ENCODE data around the gene GAB3. TPM values are rescaled to one million over a fixed set of nuclear protein-coding genes. Genes with fewer than 3 reads are reported as not detected.
A peak's percentile ranks its signal among the peaks of the same experiment; 100 is the strongest.

GAB3 gene
- total RNA-seq, 1 donor from 2014 or later, result 5.1 TPM

- H3K27ac Mint-ChIP-seq, result no peak overlapping the region
- intact Hi-C loops (cut with micrococcal nuclease), result no loop called here
- H3K27me3 Mint-ChIP-seq (ENCODE audit: insufficient read depth), result no peaks in the 10 kb centered on the region
- H3K4me3 Mint-ChIP-seq, result no peak overlapping the region
- DNase-seq (ENCODE audit: low spot score), result no peak
- peaks cover 6% of the 10 kb centered on the region for H3K9me3 Mint-ChIP-seq
- peaks cover 32% of the 10 kb centered on the region for H3K36me3 Mint-ChIP-seq (ENCODE audit: low read depth)
- peaks cover 96% of the 10 kb centered on the region for H3K4me1 Mint-ChIP-seq (ENCODE audit: low read depth)
Observed at GRCh38 chrX:154727871-154728270, 23.0 kb downstream of the GAB3 start.

GRCh38 chrX:154727418-154727817 lies 23.5 kb downstream of the GAB3 start:
- H3K27ac Mint-ChIP-seq, result peak overlapping the region; percentile 73
- H3K4me1 Mint-ChIP-seq (ENCODE audit: low read depth), result peaks cover 95% of the 10 kb centered on the region
- H3K36me3 Mint-ChIP-seq (ENCODE audit: low read depth), result peaks cover 32% of the 10 kb centered on the region
- H3K4me3 Mint-ChIP-seq, result no peak overlapping the region
- peaks cover 6% of the 10 kb centered on the region for H3K9me3 Mint-ChIP-seq
- intact Hi-C loops (cut with micrococcal nuclease), result no loop called here
- no peak for DNase-seq (ENCODE audit: low spot score)
- H3K27me3 Mint-ChIP-seq (ENCODE audit: insufficient read depth), result no peaks in the 10 kb centered on the region

DNA sequence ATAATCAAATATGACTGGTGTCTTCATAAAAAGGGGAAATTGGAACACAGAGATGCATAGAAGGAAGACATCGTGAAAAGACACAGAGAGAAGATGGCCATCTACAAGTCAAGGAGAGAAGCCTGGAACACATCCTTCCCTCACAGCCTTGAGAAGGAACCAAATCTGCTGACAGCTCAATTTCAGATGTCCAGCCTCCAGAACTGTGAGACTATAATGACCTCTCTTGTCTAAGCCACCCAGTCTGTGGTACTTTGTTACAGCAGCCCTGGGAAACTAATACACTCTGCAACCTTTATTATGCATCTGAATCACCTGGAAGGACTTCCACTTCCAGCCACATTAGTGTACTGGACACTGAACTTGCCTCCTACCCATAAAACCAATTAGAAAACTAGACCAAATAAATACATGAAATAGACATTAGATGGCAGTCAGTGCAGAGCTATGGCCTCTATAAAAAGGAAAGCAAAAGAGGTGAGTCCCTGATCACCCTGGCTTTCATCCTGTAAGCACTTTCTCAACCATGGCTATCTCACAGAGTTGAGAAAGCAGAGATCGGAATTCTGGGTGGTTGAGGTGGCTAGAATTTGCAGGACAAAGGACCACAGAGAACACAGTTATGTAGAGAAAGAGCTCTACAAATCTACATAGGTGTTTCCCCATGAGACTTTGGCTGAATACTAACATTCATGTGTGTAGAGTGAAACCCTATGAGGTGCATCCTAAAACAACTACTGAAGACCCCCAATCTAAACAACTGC lies 25.7 kb downstream of the GAB3 start:
- Mint-ChIP-seq H3K4me3 (peak overlapping the region; percentile 41), H3K36me3 (ENCODE audit: low read depth) (peaks cover 34% of the 10 kb centered on the region)

DNA sequence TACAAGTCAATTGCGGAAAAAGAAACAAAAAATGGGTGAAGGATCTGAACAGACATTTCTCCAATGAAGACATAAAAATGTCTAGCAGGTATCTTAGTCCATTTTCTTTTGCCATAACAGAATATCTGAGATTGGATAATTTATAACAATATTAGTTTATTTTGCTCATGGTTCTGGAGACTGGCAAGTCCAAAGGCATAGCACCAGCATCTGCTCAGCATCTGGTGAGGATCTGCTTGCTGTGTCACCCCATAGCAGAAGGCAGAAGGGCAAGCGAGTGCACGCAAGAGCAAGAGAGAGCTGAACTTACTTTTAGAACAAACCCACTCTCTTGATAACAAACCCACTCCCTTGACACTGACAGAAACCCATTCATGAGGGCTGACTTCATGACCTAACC lies 29.7 kb downstream of the GAB3 start:
- no peak for DNase-seq (ENCODE audit: low spot score)
- Mint-ChIP-seq H3K4me1 (ENCODE audit: low read depth) (peaks cover 79% of the 10 kb centered on the region), H3K27me3 (ENCODE audit: insufficient read depth) (no peaks in the 10 kb centered on the region), H3K4me3 (no peak overlapping the region), H3K27ac (no peak overlapping the region), H3K36me3 (ENCODE audit: low read depth) (peaks cover 19% of the 10 kb centered on the region), H3K9me3 (peaks cover 4% of the 10 kb centered on the region)
- intact Hi-C loops (cut with micrococcal nuclease), result no loop called here

More for the DNA sequence above, 25.7 kb downstream of the GAB3 start:
- DNase-seq (ENCODE audit: low spot score), result no peak
- H3K27me3 Mint-ChIP-seq (ENCODE audit: insufficient read depth), result no peaks in the 10 kb centered on the region
- H3K9me3 Mint-ChIP-seq, result peaks cover 11% of the 10 kb centered on the region
- H3K27ac Mint-ChIP-seq, result peak overlapping the region; percentile 93
- intact Hi-C loops (cut with micrococcal nuclease), result loop anchor here (1.0 to 2.0 kb wide), 2 partner anchors 8 to 14 kb away; no protein-coding TSS in a partner anchor
- peaks cover 84% of the 10 kb centered on the region for H3K4me1 Mint-ChIP-seq (ENCODE audit: low read depth)

DNA sequence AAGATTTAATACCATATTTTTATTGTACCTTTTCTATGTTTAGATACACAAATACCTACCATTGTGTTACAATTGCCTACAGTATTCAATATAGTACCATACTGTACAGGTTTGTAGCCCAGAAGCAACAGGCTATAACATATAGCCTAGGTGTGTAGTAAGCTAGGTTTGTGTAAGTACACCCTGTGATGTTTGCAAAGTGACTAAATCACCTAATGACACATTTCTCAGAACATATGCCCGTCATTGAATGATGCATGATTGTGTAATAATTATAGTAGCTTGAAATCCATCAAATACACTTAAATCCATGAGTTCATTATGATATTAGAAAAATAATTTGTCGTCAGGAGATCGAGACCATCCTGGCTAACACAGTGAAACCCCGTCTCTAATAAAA lies 30.8 kb downstream of the GAB3 start:
- Mint-ChIP-seq H3K27me3 (ENCODE audit: insufficient read depth) (no peaks in the 10 kb centered on the region), H3K4me3 (no peak overlapping the region), H3K4me1 (ENCODE audit: low read depth) (peaks cover 73% of the 10 kb centered on the region), H3K9me3 (peaks cover 4% of the 10 kb centered on the region), H3K27ac (no peak overlapping the region), H3K36me3 (ENCODE audit: low read depth) (peaks cover 15% of the 10 kb centered on the region)
- DNase-seq (ENCODE audit: low spot score), result no peak
- intact Hi-C loops (cut with micrococcal nuclease), result no loop called here

DNA sequence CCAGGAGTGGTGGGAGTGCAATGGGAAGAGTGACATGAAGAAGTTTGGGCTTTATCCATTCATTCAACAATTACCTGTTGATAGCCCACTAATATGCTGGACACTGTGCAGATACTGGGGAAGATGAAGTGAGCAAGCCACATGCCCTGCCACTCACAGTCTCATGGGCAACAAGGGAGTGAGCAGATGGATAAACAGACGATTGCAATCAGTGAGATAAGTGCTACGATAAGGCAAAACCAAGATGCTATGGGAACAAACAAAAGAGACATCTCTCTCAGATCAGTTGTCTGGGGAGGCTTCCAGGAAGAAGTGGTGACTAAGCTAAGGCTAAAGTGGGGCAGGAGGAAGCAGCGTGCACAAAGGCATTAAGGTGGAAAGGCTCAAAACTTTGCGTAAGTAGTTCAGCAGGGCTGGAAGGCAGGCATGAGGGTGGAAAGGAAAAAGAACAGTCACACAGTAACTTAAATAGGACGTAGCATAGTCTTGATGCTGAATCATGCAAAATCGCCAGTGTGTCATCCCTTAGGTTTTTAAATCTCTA lies 31.7 kb downstream of the GAB3 start:
- H3K36me3 Mint-ChIP-seq (ENCODE audit: low read depth), result peaks cover 17% of the 10 kb centered on the region
- H3K27ac Mint-ChIP-seq, result peak overlapping the region; percentile 83
- H3K4me1 Mint-ChIP-seq (ENCODE audit: low read depth), result peaks cover 73% of the 10 kb centered on the region
- no peaks in the 10 kb centered on the region for H3K27me3 Mint-ChIP-seq (ENCODE audit: insufficient read depth)
- H3K9me3 Mint-ChIP-seq, result peaks cover 4% of the 10 kb centered on the region
- intact Hi-C loops (cut with micrococcal nuclease), result loop anchor here (1.0 to 5.0 kb wide), 4 partner anchors 16 to 83 kb away; partner anchors contain the start of gene DKC1
- DNase-seq (ENCODE audit: low spot score), result peak; percentile 45
- peak overlapping the region; percentile 47 for H3K4me3 Mint-ChIP-seq

- Mint-ChIP-seq H3K9me3 (peaks cover 4% of the 10 kb centered on the region), H3K36me3 (ENCODE audit: low read depth) (peaks cover 17% of the 10 kb centered on the region), H3K4me3 (peak overlapping the region; percentile 47), H3K27ac (peak overlapping the region; percentile 83), H3K4me1 (ENCODE audit: low read depth) (peaks cover 70% of the 10 kb centered on the region), H3K27me3 (ENCODE audit: insufficient read depth) (no peaks in the 10 kb centered on the region)
- intact Hi-C loops (cut with micrococcal nuclease), result loop anchor here (1.0 to 5.0 kb wide), 4 partner anchors 16 to 84 kb away; partner anchors contain the start of gene DKC1
- no peak for DNase-seq (ENCODE audit: low spot score)
Observed at GRCh38 chrX:154718616-154719015, 32.3 kb downstream of the GAB3 start.

DNA sequence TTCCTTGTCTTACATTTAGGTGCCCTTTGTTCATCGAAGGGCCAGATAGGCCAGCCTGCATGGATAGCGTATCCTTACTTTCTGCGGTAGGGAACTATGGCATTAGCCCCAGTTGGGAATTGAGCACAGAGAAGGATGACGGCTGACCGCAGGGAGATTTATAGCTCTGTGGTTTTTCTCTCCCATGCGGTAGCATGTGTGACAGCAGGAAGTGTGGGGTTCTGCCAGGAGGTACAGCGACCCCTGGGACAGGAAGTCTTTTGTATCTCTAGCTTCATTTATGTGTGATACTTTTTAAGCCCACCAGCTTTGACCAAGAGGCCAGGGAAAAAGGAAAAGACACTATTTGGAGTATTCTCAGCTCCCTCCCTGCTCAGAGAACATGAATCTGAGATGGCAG lies 33.1 kb downstream of the GAB3 start:
- Mint-ChIP-seq H3K9me3 (peaks cover 4% of the 10 kb centered on the region), H3K27me3 (ENCODE audit: insufficient read depth) (no peaks in the 10 kb centered on the region), H3K27ac (peak overlapping the region; percentile 83), H3K4me3 (peak overlapping the region; percentile 53), H3K36me3 (ENCODE audit: low read depth) (peaks cover 18% of the 10 kb centered on the region), H3K4me1 (ENCODE audit: low read depth) (peaks cover 68% of the 10 kb centered on the region)
- no peak for DNase-seq (ENCODE audit: low spot score)
- intact Hi-C loops (cut with micrococcal nuclease), result loop anchor here (2.0 to 5.0 kb wide), 3 partner anchors 17 to 84 kb away; partner anchors contain the start of gene DKC1

GRCh38 chrX:154715825-154716224 lies 35.1 kb downstream of the GAB3 start:
- intact Hi-C loops (cut with micrococcal nuclease), result loop anchor here (1.0 to 5.0 kb wide), 3 partner anchors 32 to 125 kb away; no protein-coding TSS in a partner anchor
- H3K4me3 Mint-ChIP-seq, result no peak overlapping the region
- DNase-seq (ENCODE audit: low spot score), result no peak
- H3K4me1 Mint-ChIP-seq (ENCODE audit: low read depth), result peaks cover 74% of the 10 kb centered on the region
- peaks cover 24% of the 10 kb centered on the region for H3K36me3 Mint-ChIP-seq (ENCODE audit: low read depth)
- no peak overlapping the region for H3K27ac Mint-ChIP-seq
- H3K9me3 Mint-ChIP-seq, result no peaks in the 10 kb centered on the region
- no peaks in the 10 kb centered on the region for H3K27me3 Mint-ChIP-seq (ENCODE audit: insufficient read depth)

DNA sequence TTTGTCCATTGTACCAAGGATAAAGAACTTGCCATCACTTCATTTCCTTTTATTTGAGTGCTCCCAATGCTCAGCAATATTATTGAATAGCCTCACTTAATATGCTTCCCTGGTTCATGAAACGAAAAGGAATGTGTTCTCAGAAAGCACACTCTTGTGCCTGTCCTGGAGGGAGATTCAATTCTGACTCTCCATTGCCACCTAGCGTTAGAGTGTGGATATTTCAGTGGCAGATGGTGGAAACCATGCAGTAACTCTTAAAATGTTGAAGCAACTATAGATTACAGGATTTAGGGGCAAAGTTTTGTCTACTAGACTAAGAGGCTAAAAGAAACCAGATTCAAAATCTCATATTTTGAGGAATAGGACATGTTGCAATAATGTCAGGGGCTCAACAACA lies 36.0 kb downstream of the GAB3 start:
- peak; percentile 38 for DNase-seq (ENCODE audit: low spot score)
- H3K27me3 Mint-ChIP-seq (ENCODE audit: insufficient read depth), result no peaks in the 10 kb centered on the region
- H3K27ac Mint-ChIP-seq, result no peak overlapping the region
- H3K4me1 Mint-ChIP-seq (ENCODE audit: low read depth), result peaks cover 75% of the 10 kb centered on the region
- no peak overlapping the region for H3K4me3 Mint-ChIP-seq
- no peaks in the 10 kb centered on the region for H3K9me3 Mint-ChIP-seq
- intact Hi-C loops (cut with micrococcal nuclease), result loop anchor here (1.0 to 5.0 kb wide), 3 partner anchors 33 to 126 kb away; no protein-coding TSS in a partner anchor
- peaks cover 23% of the 10 kb centered on the region for H3K36me3 Mint-ChIP-seq (ENCODE audit: low read depth)

DNA sequence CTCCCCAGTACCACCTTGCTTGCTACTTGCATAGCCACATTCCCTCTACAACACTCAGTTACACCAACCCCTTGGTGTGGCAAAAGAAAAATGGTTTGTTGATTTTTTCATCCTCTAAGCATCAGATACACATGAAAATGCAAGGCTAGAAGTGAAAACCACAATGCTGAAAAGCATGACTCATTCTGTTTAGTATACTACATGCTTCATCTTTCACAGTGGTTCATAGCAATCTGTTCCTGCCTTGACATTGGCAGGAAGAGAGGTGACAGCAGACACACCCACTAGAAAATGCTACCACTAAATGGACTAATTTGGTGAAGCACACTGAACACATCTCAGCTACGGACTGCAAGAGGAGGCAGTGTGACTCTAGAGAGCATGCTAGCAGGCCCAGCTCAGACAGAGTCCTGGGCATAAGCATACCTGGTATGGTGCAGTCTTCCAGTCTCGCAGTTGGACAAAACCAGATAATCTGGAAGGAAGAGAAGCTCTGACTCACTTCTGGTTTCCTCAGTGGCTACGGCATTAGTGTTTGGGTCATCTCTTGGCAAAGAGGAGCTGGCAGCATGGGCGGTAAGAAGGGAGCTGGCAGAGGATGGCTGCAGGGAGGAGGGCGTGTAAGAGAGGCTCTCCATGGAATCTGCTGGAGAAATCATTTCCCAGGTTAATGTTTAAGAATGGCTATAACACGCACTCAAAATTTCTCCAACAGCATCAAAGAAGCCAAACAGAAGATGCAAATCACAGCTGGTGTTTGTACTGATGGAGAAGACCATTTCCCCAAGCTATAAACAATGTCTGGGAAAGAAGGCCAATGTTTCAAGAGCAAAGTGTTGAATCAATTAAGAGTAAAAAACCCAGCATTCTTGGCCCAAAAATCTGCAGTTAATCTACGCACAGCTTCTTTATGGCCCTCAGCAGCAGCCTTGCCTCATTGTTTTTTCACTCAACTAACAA lies 37.8 kb downstream of the GAB3 start:
- DNase-seq (ENCODE audit: low spot score), result peak; percentile 46
- Mint-ChIP-seq H3K9me3 (no peaks in the 10 kb centered on the region), H3K27me3 (ENCODE audit: insufficient read depth) (no peaks in the 10 kb centered on the region), H3K27ac (peak overlapping the region; percentile 88), H3K36me3 (ENCODE audit: low read depth) (peaks cover 28% of the 10 kb centered on the region), H3K4me1 (ENCODE audit: low read depth) (peaks cover 59% of the 10 kb centered on the region), H3K4me3 (peak overlapping the region; percentile 71)
- intact Hi-C loops (cut with micrococcal nuclease), result loop anchor here (2.0 kb wide), 1 partner anchor 16 kb away; no protein-coding TSS in a partner anchor

GRCh38 chrX:154711264-154711663 lies 39.6 kb downstream of the GAB3 start:
- Mint-ChIP-seq H3K9me3 (no peaks in the 10 kb centered on the region), H3K36me3 (ENCODE audit: low read depth) (peaks cover 27% of the 10 kb centered on the region), H3K27ac (peak overlapping the region; percentile 47), H3K4me1 (ENCODE audit: low read depth) (peaks cover 41% of the 10 kb centered on the region), H3K4me3 (no peak overlapping the region), H3K27me3 (ENCODE audit: insufficient read depth) (no peaks in the 10 kb centered on the region)
- DNase-seq (ENCODE audit: low spot score), result no peak
- intact Hi-C loops (cut with micrococcal nuclease), result no loop called here

Data from activated T-helper 1 cell treated with anti-CD3 and anti-CD28 coated beads, Interleukin-12 subunit alpha, Interleukin-12 subunit beta, Interleukin-2, Interleukin-4 antibody, amounts not matched to agents 30 ng/mL and 10 ng/mL and 1 ng/mL, durations not matched to agents 14 hours and 24 hours and 36 hours (primary cell).